GM19467 (cell line): ENCODE measurements around the gene ZDHHC21.

Experiments used
- ATAC-seq: cut with Tn5 transposase; IDR thresholded peaks from one replicate; pipeline ENCODE4 v1.9.1; 2021; ENCODE audit warnings: mild to moderate bottlenecking, moderate library complexity; ENCODE audit not compliant: unreplicated experiment

Gene ZDHHC21

GRCh38 chr9:14693251-14693861 is at the start of gene ZDHHC21:
Gene ZDHHC21, minus strand, starts transcription at chr9:14693432. Its CDS starts 19,092 bp downstream, at chr9:14674340.
- ATAC-seq = peak; percentile 88

- ATAC-seq = no peak
Observed at GRCh38 chr9:14741369-14741768, 48.1 kb upstream of the ZDHHC21 start.

GRCh38 chr9:14733133-14733532 is 39.9 kb upstream of the ZDHHC21 start:
- no peak for ATAC-seq

- no peak for ATAC-seq
Observed at GRCh38 chr9:14731294-14731981, 38.2 kb upstream of the ZDHHC21 start.

GRCh38 chr9:14730461-14730898 is 37.2 kb upstream of the ZDHHC21 start:
- no peak for ATAC-seq

- no peak for ATAC-seq
Observed at GRCh38 chr9:14723301-14723700, 30.1 kb upstream of the ZDHHC21 start.

GRCh38 chr9:14722391-14723035 is 29.3 kb upstream of the ZDHHC21 start, which contains the start of gene CER1:
Gene CER1, minus strand, starts transcription at chr9:14722733. Its CDS starts 61 bp downstream, at chr9:14722672.
- no peak for ATAC-seq

GRCh38 chr9:14719231-14719923 is 26.1 kb upstream of the ZDHHC21 start:
- ATAC-seq = no peak

GRCh38 chr9:14715102-14715501 is 21.9 kb upstream of the ZDHHC21 start:
- no peak for ATAC-seq

GRCh38 chr9:14713187-14713767 is 20.0 kb upstream of the ZDHHC21 start:
- no peak for ATAC-seq

GRCh38 chr9:14710804-14711203 is 17.6 kb upstream of the ZDHHC21 start:
- ATAC-seq = no peak

- peak; percentile 59 for ATAC-seq
Observed at GRCh38 chr9:14706530-14707140, 13.4 kb upstream of the ZDHHC21 start.

- no peak for ATAC-seq
Observed at GRCh38 chr9:14705079-14705478, 11.8 kb upstream of the ZDHHC21 start.

- ATAC-seq = no peak
Observed at GRCh38 chr9:14704281-14704680, 11.0 kb upstream of the ZDHHC21 start.

GRCh38 chr9:14702200-14702720 is 9.0 kb upstream of the ZDHHC21 start:
- ATAC-seq = no peak

GRCh38 chr9:14692470-14693250 is 572 bp downstream of the ZDHHC21 start:
- ATAC-seq = peak; percentile 46

GRCh38 chr9:14690948-14691730 is 2.1 kb downstream of the ZDHHC21 start:
- ATAC-seq = no peak

- no peak for ATAC-seq
Observed at GRCh38 chr9:14687042-14687719, 6.1 kb downstream of the ZDHHC21 start.
